K562 treated with DMSO at 1 percent for 24 hours (cell line): ENCODE results near the gene KRTAP12-2. TPM values are rescaled to one million over a fixed set of nuclear protein-coding genes. Genes with fewer than 3 reads are reported as not detected.

ENCODE experiments used
- total RNA-seq: library from RNA; unstranded; fragments of 300-600 nt; gene quantifications from 2 replicates; pipeline ENCODE4 v1.2.3, GENCODE V29; 2022; ENCODE audit warnings: low read depth; ENCODE audit not compliant: insufficient read depth

The KRTAP12-2 gene
- not detected in 2 replicates for total RNA-seq

GRCh38 chr21:44666401-44667320 is at the start of gene KRTAP12-2:
Gene KRTAP12-2 (minus strand): TSS chr21:44666927. CDS start chr21:44666886, 41 bp downstream.

GRCh38 chr21:44711327-44712202 is 44.8 kb upstream of the KRTAP12-2 start, which contains the start of gene TSPEAR:
Gene TSPEAR (minus strand): TSS chr21:44711572. CDS start chr21:44711514, 58 bp downstream.

GRCh38 chr21:44697172-44697810 is 30.6 kb upstream of the KRTAP12-2 start, which contains the start of gene KRTAP10-12:
Gene KRTAP10-12 (plus strand): TSS chr21:44697172. CDS start chr21:44697202, 30 bp downstream.

GRCh38 chr21:44681861-44682579 is 15.3 kb upstream of the KRTAP12-2 start, which contains the start of gene KRTAP12-1:
Gene KRTAP12-1 (minus strand): TSS chr21:44682163. CDS start chr21:44682123, 40 bp downstream.

GRCh38 chr21:44657635-44658540 is 8.8 kb downstream of the KRTAP12-2 start, which contains the start of gene KRTAP12-3:
Gene KRTAP12-3 (plus strand): TSS chr21:44657932. CDS start chr21:44657980, 48 bp downstream.

GRCh38 chr21:44654576-44655175 is 12.1 kb downstream of the KRTAP12-2 start, which contains the start of gene KRTAP12-4:
Gene KRTAP12-4 (minus strand): TSS chr21:44654659. CDS start chr21:44654614, 45 bp downstream.

GRCh38 chr21:44646366-44647221 is 20.1 kb downstream of the KRTAP12-2 start, which contains the start of gene KRTAP10-11:
Gene KRTAP10-11 (plus strand): TSS chr21:44646414. CDS start chr21:44646459, 45 bp downstream.

GRCh38 chr21:44637018-44637850 is 29.5 kb downstream of the KRTAP12-2 start, which contains the start of gene KRTAP10-10:
Gene KRTAP10-10 (plus strand): TSS chr21:44637356. CDS start chr21:44637418, 62 bp downstream.

GRCh38 chr21:44626673-44627143 is 40.0 kb downstream of the KRTAP12-2 start, which contains the start of gene KRTAP10-9:
Gene KRTAP10-9 (plus strand): TSS chr21:44627093. CDS start chr21:44627172, 79 bp downstream.

Other genes with a start within 250 kb of the KRTAP12-2 start
- 0.13 and 0.21 TPM in 2 replicates for gene LRRC3, start 211.4 kb downstream of the KRTAP12-2 start, total RNA-seq
- gene KRTAP10-1, start 126.7 kb downstream of the KRTAP12-2 start, total RNA-seq: not detected in 2 replicates
- not detected in 2 replicates for gene KRTAP10-2, start 115.4 kb downstream of the KRTAP12-2 start, total RNA-seq
- not detected in 2 replicates for gene KRTAP10-3, start 108.1 kb downstream of the KRTAP12-2 start, total RNA-seq
- not detected in 2 replicates for gene KRTAP10-4, start 93.2 kb downstream of the KRTAP12-2 start, total RNA-seq
- gene KRTAP10-5, start 86.3 kb downstream of the KRTAP12-2 start, total RNA-seq: not detected in 2 replicates
- not detected in 2 replicates for gene KRTAP10-6, start 74.4 kb downstream of the KRTAP12-2 start, total RNA-seq
- not detected in 2 replicates for gene KRTAP10-7, start 66.3 kb downstream of the KRTAP12-2 start, total RNA-seq
- not detected in 2 replicates for gene KRTAP10-8, start 54.8 kb downstream of the KRTAP12-2 start, total RNA-seq
- gene KRTAP10-9, start 39.8 kb downstream of the KRTAP12-2 start, total RNA-seq: not detected in 2 replicates
- gene KRTAP10-10, start 29.6 kb downstream of the KRTAP12-2 start, total RNA-seq: not detected in 2 replicates
- gene KRTAP10-11, start 20.5 kb downstream of the KRTAP12-2 start, total RNA-seq: not detected in 2 replicates
- not detected in 2 replicates for gene KRTAP12-4, start 12.3 kb downstream of the KRTAP12-2 start, total RNA-seq
- gene KRTAP12-3, start 9.0 kb downstream of the KRTAP12-2 start, total RNA-seq: not detected in 2 replicates
- not detected in 2 replicates for gene KRTAP12-1, start 15.2 kb upstream of the KRTAP12-2 start, total RNA-seq
- gene KRTAP10-12, start 30.2 kb upstream of the KRTAP12-2 start, total RNA-seq: not detected in 2 replicates
- gene TSPEAR, start 44.6 kb upstream of the KRTAP12-2 start, total RNA-seq: 0.08 TPM in 1 of 2 replicates, not detected in the other
- gene UBE2G2, start 134.9 kb upstream of the KRTAP12-2 start, total RNA-seq: 67.6 and 76.4 TPM in 2 replicates
- gene SUMO3, start 151.1 kb upstream of the KRTAP12-2 start, total RNA-seq: 76.7 and 81.9 TPM in 2 replicates
- gene PTTG1IP, start 206.8 kb upstream of the KRTAP12-2 start, total RNA-seq: 157 and 170 TPM in 2 replicates